T-helper 17 cell (primary cell): Measurements from ENCODE around the gene PURB. TPM values are rescaled to one million over a fixed set of nuclear protein-coding genes. Genes with fewer than 3 reads are reported as not detected.
A peak's percentile ranks its signal among the peaks of the same experiment; 100 is the strongest.
"Not testable (repeated sequence)": the region's sequence is repeated elsewhere in the genome, so short reads cannot be mapped to it uniquely, and the experiment has no call there.

Experiments used
- ATAC-seq: fragments of 150-1000 bp; cut with Tn5 transposase; 2 replicates; pipeline ENCODE4 v1.10.0; 2021; ENCODE audit warnings: mild to moderate bottlenecking, moderate library complexity
- DNase-seq, 3 donors: peaks; one replicate each; pipeline versions ENCODE4 v3.0.0 to v3.0.0-alpha.2; 2020 to 2021
- H3K9me3 ChIP-seq: one replicate; pipeline ENCODE4 v1.7.0; 2013; ENCODE audit warnings: low read length, mild to moderate bottlenecking; ENCODE audit not compliant: control insufficient read depth, poor library complexity, severe bottlenecking
- H3K27ac Mint-ChIP-seq: one replicate; pipeline ENCODE4 v1.8.0; 2022; ENCODE audit warnings: mild to moderate bottlenecking, moderate library complexity, mixed read lengths
- H3K27me3 Mint-ChIP-seq: one replicate; pipeline ENCODE4 v1.8.0; 2022; ENCODE audit warnings: mixed read lengths
- H3K36me3 Mint-ChIP-seq: one replicate; pipeline ENCODE4 v1.8.0; 2022; ENCODE audit warnings: low read depth, mixed read lengths
- H3K4me1 Mint-ChIP-seq: one replicate; pipeline ENCODE4 v1.8.0; 2022; ENCODE audit warnings: mild to moderate bottlenecking, mixed read lengths
- H3K4me3 Mint-ChIP-seq: one replicate; pipeline ENCODE4 v1.8.0; 2022; ENCODE audit warnings: mild to moderate bottlenecking, moderate library complexity, mixed read lengths
- total RNA-seq, 4 donors: library from RNA in 2 of 4; stranded (reverse) in 2 of 4; gene quantifications; one replicate each; pipeline ENCODE4 v1.2.3 and lab custom pipeline; 2022 to 2026

The PURB gene
- total RNA-seq, 2 donors from 2014 or later = 21.4 to 27.6 TPM

- H3K36me3 Mint-ChIP-seq = peaks cover 4% of the 10 kb centered on the region
- no peaks in the 10 kb centered on the region for H3K9me3 ChIP-seq
- peak; percentile 22 for ATAC-seq
- DNase-seq = peak; percentile 33 to 48 (median 48)
- peak overlapping the region; percentile 95 for H3K4me3 Mint-ChIP-seq
- peak overlapping the region; percentile 100 for H3K27ac Mint-ChIP-seq
- H3K27me3 Mint-ChIP-seq = no peaks in the 10 kb centered on the region
- H3K4me1 Mint-ChIP-seq = peaks cover 31% of the 10 kb centered on the region
These were observed 523 bp downstream of the PURB start for GRCh38 chr7:44884621-44885393.

DNA sequence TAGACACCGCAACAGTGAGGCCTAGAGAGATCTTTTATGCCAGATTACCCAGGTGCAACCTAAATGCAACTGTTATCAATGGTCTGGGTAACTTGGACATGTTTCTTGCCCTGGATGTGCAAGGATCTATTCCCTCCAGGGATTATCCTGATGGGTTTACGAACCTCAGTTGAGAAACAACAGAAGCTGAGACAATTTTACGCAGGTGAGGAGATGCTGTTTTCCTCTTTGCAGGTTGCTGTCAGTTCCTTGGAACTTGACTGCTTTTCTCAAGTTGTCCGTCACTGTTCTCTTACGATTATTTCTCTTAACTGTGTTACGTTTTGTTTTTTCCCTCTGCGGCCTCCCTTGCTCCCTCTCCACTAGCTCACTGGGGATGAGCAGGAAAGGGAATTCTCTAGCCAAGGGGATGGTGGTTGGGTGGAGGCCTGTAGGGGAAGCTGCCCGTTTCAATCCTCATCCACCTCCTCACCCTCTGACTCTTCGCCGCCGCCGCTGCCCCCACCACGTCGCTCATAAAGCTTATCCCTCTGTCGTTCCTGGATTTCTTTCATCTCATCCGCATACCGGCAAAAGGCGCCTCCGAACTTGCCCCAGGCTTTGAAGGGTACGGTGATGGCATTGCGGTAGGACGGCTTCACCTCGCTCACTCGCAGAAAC, 1.2 kb downstream of the PURB start:
- H3K27ac Mint-ChIP-seq = peak overlapping the region; percentile 100
- H3K27me3 Mint-ChIP-seq = no peaks in the 10 kb centered on the region
- no peaks in the 10 kb centered on the region for H3K9me3 ChIP-seq
- peaks cover 31% of the 10 kb centered on the region for H3K4me1 Mint-ChIP-seq
- peak overlapping the region; percentile 95 for H3K4me3 Mint-ChIP-seq
- H3K36me3 Mint-ChIP-seq = peaks cover 4% of the 10 kb centered on the region
- no peak for ATAC-seq
- DNase-seq = no peak

DNA sequence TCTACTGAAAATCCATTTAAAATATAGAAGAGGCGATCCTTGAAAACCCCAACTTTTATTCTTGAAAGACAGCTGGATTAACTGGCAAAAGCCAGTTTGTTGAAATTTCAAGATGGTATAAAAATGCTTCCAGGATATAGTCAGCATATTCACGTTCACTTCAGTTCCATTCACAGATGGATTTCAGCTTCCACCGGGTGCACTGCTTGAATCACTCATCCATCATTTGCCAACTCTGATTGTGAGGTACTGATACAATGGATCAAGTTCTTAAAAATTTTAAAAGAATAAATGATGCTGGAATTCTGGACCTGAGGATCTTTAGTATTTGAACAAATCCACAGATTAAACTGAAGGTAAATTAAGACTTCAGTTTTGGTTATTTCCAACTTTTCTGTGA, 2.4 kb downstream of the PURB start:
- no peak for DNase-seq
- Mint-ChIP-seq H3K4me3 (no peak overlapping the region), H3K36me3 (peaks cover 4% of the 10 kb centered on the region), H3K4me1 (peaks cover 31% of the 10 kb centered on the region), H3K27ac (peak overlapping the region; percentile 100), H3K27me3 (no peaks in the 10 kb centered on the region)
- no peaks in the 10 kb centered on the region for H3K9me3 ChIP-seq
- no peak for ATAC-seq

DNA sequence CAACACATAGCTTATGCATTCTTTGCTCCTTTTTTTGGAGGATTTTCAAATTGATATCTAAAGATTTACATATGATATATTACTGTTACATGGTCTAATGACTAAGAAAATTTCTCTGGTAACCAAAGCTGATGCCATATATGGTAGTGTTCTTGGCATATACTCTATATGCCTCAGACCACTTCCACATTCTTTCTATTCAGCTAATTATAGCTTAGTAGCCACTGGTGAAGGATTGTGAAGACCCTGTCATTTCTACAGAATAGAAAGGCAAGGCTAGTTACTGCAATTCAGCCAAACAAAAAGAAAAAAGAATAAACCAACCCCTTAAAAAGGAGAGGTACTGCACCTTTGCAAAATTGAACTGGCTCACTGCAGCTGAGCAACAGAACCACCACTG, 3.7 kb downstream of the PURB start:
- DNase-seq (no peak), ATAC-seq (no peak)
- H3K4me1 Mint-ChIP-seq = peaks cover 23% of the 10 kb centered on the region
- no peaks in the 10 kb centered on the region for H3K27me3 Mint-ChIP-seq
- peak overlapping the region; percentile 86 for H3K27ac Mint-ChIP-seq
- peaks cover 4% of the 10 kb centered on the region for H3K36me3 Mint-ChIP-seq
- H3K4me3 Mint-ChIP-seq = no peak overlapping the region
- H3K9me3 ChIP-seq = no peaks in the 10 kb centered on the region

GRCh38 chr7:44881066-44881600, 4.2 kb downstream of the PURB start:
- DNase-seq (no peak), ATAC-seq (no peak)
- Mint-ChIP-seq H3K4me3 (peak overlapping the region; percentile 80), H3K27me3 (no peaks in the 10 kb centered on the region), H3K4me1 (peaks cover 20% of the 10 kb centered on the region), H3K27ac (peak overlapping the region; percentile 86), H3K36me3 (peaks cover 4% of the 10 kb centered on the region)
- H3K9me3 ChIP-seq = no peaks in the 10 kb centered on the region

- H3K9me3 ChIP-seq = no peaks in the 10 kb centered on the region
- Mint-ChIP-seq H3K4me3 (peak overlapping the region; percentile 80), H3K36me3 (peaks cover 4% of the 10 kb centered on the region), H3K4me1 (peaks cover 15% of the 10 kb centered on the region), H3K27me3 (no peaks in the 10 kb centered on the region), H3K27ac (peak overlapping the region; percentile 86)
- DNase-seq = no peak
- no peak for ATAC-seq
These were observed 4.9 kb downstream of the PURB start for GRCh38 chr7:44880317-44881018.

- H3K27ac Mint-ChIP-seq = no peak overlapping the region
- H3K9me3 ChIP-seq = no peaks in the 10 kb centered on the region
- DNase-seq (no peak), ATAC-seq (no peak)
- peaks cover 2% of the 10 kb centered on the region for H3K36me3 Mint-ChIP-seq
- no peaks in the 10 kb centered on the region for H3K27me3 Mint-ChIP-seq
- peaks cover 9% of the 10 kb centered on the region for H3K4me1 Mint-ChIP-seq
- H3K4me3 Mint-ChIP-seq = no peak overlapping the region
These were observed 8.9 kb downstream of the PURB start for GRCh38 chr7:44876393-44876792.

- no peaks in the 10 kb centered on the region for H3K9me3 ChIP-seq
- DNase-seq = no peak
- no peaks in the 10 kb centered on the region for H3K36me3 Mint-ChIP-seq
- no peak overlapping the region for H3K4me3 Mint-ChIP-seq
- no peaks in the 10 kb centered on the region for H3K27me3 Mint-ChIP-seq
- no peak for ATAC-seq
- peaks cover 3% of the 10 kb centered on the region for H3K4me1 Mint-ChIP-seq
- H3K27ac Mint-ChIP-seq = no peak overlapping the region
These were observed 10.1 kb downstream of the PURB start for GRCh38 chr7:44875241-44875640.

DNA sequence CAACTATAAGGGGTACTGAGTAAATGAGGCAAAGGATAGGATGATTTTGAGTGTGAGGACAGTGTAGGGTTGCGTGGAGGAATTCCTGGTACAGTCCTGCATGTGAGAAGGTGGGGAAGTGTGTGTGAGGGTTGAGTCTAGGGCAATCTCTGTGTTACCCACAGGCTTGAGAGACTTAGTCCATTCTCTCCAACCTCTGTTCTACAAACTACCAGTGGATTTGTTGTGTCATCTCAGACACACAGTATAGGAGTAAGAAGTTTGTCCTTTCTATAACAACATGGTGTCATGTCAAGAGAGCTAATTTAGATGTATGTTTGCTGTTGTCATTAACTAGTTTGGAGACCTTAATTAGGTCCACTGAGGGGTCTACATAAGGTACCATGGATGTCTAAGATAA, 12.5 kb downstream of the PURB start:
- no peaks in the 10 kb centered on the region for H3K9me3 ChIP-seq
- H3K4me3 Mint-ChIP-seq = no peak overlapping the region
- no peaks in the 10 kb centered on the region for H3K27me3 Mint-ChIP-seq
- ATAC-seq = no peak
- H3K4me1 Mint-ChIP-seq = no peaks in the 10 kb centered on the region
- H3K27ac Mint-ChIP-seq = no peak overlapping the region
- no peak for DNase-seq
- no peaks in the 10 kb centered on the region for H3K36me3 Mint-ChIP-seq

GRCh38 chr7:44871918-44872317, 13.4 kb downstream of the PURB start:
- ATAC-seq, H3K36me3 Mint-ChIP-seq, H3K4me3 Mint-ChIP-seq, H3K27me3 Mint-ChIP-seq, DNase-seq, H3K9me3 ChIP-seq, H3K4me1 Mint-ChIP-seq: not testable (repeated sequence)
- peak overlapping the region; percentile 32 for H3K27ac Mint-ChIP-seq

- not testable (repeated sequence) for DNase-seq, H3K4me1 Mint-ChIP-seq
- peak overlapping the region; percentile 3 for H3K27ac Mint-ChIP-seq
These were observed 14.6 kb downstream of the PURB start for GRCh38 chr7:44870780-44871179.

GRCh38 chr7:44870336-44870735, 15.0 kb downstream of the PURB start:
- H3K4me1 Mint-ChIP-seq, H3K27me3 Mint-ChIP-seq, H3K9me3 ChIP-seq, DNase-seq, H3K36me3 Mint-ChIP-seq, H3K4me3 Mint-ChIP-seq, ATAC-seq: not testable (repeated sequence)
- peak overlapping the region; percentile 3 for H3K27ac Mint-ChIP-seq

More at GRCh38 chr7:44870780-44871179, 14.6 kb downstream of the PURB start:
- H3K9me3 ChIP-seq, H3K36me3 Mint-ChIP-seq, H3K27me3 Mint-ChIP-seq, ATAC-seq, H3K4me3 Mint-ChIP-seq: not testable (repeated sequence)
